ENCODE measurements around the gene EPB41L4B. TPM values are rescaled to one million over a fixed set of nuclear protein-coding genes. Genes with fewer than 3 reads are reported as not detected.
A peak's percentile ranks its signal among the peaks of the same experiment; 100 is the strongest.
"Not testable (repeated sequence)": the region's sequence is repeated elsewhere in the genome, so short reads cannot be mapped to it uniquely, and the experiment has no call there.

The EPB41L4B gene
- 0.15 TPM for polyA plus RNA-seq (2013, experiment 1 of 2; ENCODE audit: insufficient read length)
- 0.21 TPM for polyA plus RNA-seq (2013, experiment 2 of 2; ENCODE audit: insufficient read length)

DNA sequence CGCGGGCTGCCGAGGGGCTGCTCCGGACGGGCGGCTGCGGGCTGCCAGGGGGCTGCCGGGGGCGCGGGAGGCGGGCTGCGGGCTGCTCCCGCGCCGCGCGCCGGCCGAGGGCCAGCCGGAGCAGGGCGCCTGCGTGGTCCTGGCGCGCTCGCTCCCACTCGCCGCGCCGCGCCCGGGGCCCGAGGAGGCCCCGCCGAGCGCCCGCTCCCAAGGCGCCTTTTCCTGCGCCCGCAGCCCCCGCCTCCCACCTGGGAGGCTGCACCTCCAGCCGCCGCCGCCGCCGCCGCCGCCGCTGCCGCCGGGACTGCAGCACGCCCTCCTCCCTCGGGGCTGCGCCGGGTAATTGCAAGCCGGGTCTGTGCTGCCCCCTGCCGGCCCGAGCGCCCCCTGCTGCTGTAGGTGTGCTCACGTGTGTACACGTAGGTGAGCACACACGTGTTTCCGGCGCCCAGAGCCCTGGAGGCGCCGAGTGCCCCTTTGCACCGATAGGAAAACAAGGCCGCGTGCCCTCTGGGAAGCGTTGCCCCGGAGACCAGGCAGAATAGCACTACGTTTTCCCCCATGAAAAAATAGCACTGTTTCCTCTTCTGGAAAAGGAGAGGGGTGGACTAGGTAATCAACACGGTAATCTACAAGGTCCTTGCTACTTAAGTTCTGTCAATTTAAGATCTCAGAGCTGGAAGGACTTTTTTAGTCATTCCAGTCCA is at the start of gene EPB41L4B:
Gene EPB41L4B (minus strand): TSS at position 318 of the 707 bp plus-strand sequence. CDS start 613 bp downstream, outside the sequence.
- DNase-seq = peak; percentile 67

DNA sequence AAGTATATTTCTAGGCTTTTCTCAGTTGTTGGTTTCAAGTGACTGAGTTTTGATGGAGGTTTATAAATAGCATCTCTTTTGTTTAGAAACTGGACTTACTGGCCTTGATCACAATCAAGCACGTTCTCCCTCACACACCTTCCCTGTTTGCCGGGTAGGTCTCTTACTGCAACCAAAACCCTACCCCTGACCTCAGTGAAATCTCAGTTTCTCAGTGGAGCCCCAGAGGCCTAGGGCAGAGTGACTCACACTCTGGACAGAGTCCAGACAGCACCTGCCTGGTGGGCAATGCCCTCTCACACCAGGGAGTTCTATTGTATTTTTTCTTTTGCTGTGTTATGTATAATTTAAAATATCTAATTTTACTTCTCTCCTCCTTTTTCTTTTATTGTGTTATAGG is 48.4 kb upstream of the EPB41L4B start:
- no peak for DNase-seq

DNA sequence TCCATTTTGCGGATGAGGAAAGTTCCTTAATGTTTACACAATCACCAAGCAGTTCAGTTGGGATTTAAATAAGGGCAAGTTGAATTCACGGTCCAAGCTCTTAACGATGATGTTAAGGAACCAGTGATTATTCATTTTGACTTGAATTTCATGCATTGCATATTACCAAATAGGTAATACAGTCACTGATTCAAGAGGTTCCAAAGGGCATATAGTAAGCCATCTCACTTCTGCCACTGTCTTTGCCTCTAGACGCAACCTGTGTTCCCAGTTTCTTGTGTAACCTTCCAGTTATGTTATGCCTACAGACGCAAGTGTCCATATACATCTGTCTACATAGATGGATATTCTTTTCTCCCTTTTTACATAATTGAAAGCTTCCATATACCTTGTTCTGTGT is 39.9 kb upstream of the EPB41L4B start:
- no peak for DNase-seq

DNA sequence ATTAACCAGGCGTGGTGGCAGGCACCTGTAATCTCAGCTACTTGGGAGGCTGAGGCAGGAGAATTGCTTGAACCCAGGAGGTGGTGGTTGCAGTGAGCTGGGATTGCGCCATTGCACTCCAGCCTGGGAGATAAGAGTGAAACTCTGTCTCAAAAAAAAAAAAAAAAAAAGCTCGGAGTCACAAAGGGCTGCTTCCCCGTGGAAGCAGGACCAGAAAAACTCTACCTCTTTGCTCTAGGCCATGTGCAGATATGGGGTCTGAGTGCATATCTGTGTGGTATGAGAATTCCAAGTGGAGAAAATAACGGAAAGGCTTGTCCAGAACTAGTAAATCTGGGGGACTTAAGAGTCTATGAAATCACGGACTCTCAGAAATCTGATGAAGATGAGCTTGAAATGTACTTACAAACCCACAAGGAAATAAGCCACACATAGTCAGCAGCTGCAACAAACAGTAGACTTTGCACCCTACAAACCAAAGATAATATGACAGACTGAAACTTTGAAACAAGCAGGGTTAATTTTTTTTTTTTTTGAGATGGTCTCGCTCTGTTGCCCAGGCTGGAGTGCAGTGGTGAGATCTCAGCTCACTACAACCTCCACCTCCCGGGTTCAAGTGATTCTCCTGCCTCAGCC is 38.2 kb upstream of the EPB41L4B start:
- DNase-seq = not testable (repeated sequence)

DNA sequence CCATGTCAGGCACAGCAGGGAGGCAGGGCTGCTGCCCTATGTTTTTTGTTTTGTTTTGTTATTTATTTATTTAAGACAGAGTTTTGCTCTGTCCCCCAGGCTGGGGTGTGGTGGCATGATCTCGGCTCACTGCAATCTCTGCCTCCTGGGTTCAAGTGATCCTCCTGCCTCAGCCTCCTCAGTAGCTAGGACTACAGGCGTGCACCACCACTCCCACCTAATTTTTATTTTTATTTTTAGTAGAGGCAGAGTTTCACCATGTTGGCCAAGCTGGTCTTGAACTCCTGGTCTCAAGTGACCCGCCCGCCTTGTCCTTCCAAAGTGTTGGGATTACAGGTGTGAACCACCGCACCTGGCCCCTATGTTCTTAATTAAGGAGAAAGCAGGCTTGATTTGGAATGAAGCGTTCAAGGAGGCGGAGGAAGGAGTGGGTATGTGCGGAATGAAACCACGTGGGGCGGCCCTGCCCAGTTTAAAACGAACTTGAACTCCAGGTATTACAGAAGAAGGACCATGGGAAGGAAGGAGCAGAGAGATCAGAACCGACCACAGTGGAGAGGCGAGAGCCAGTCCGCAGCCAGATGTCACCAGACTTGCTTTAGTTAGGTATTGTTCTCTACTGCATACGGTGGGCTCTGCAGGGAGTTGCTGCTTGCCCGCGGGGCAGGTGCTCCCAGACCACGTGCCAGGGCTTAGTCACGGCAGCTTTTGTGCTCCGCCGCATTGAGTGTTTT is 34.9 kb upstream of the EPB41L4B start:
- no peak for DNase-seq

DNA sequence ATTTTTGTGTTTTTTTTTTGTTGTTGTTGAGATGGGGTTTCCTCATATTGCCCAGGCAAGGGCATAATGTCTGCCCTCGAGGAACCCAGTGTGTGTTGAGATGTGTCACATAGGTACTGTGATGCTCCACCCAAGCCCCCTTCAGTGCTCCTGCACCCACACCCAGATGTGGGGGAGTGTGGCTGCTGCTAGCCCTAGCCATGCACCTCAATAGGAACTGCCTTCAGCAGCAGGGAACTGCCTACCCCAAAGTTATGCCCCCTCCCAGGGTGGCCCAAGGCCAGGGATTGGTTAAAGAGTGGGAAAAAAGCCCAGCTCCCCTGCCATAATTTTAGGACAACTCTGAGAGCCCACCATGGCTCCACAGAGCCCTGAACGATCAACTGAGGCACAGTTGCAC is 33.3 kb upstream of the EPB41L4B start:
- DNase-seq = no peak

DNA sequence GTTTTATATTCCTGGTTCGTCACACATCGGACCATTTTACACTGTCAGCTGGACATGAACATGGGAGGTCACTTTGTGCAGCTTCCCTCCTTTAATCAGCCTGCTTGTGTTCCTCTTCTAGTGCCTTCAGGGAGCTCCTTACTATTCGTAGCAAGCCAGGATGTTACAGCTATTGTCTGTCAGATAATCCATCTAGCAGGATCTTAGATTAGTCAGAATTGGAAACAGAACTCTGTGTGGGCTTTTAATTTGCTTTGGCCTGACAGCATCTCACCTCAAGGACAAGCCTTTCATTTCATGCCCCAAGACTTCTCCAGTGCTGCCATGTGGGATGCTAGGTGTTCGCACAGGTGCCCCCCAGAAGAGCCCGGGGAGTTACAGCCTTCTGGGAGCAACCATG is 30.2 kb upstream of the EPB41L4B start:
- no peak for DNase-seq

DNA sequence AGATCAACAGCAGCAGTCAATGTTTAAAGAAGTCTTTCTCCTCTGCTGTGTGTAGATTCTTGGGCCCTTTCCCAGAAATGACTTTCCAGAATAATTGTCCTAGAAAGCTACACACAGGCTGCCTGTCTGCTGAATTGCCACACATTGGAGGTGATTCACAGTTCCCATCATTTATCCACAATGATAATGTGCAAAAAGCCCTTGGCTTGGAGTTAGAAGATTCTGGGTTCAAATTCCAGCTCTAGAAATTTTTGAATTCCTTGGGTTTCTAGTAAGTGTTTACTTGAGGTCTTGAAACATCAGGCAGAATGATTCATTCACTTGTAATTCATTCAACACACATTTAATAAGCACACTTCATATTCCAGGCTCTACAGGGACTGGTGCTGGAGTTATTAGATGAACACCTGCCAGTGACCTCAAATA is 28.6 kb upstream of the EPB41L4B start:
- peak; percentile 92 for DNase-seq

DNA sequence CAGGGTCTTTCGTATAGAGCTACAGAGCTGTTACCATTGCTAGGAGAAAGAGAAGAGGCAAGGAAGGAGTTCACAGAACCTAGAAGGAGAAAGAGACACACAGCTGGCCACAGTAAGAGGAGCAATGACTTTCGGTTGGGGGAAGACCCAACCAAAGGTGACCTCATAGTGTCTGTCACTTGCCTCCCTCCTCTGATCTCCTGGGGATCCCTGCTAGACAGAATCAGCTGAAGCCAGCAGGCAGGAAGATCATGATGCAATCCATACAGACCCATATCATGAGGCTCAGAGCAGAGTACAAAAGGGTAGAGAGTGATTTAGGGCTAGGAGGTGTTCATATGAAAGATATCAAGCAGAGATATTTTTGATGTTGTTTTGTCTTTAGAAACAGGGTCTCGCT is 26.0 kb upstream of the EPB41L4B start:
- DNase-seq = no peak

DNA sequence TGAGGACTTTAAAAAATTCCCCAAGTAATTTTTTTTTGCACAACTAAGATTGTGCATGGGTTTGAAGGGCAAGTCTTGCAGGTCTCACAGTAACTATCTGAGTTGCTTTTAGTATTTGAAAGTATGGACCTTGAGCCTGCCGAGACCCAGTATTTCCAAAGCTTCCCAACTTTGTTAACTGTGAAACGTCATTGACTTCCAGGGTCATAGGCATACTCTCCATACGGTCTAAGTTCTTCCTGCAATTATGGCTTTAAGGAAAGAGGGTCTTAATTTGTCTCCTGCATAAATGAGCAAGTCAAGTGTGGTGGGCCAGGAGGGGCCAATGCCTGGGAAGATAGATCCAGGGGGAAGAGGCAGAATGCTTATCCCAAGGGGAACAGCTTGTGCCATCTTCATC is 24.0 kb upstream of the EPB41L4B start:
- DNase-seq = no peak

DNA sequence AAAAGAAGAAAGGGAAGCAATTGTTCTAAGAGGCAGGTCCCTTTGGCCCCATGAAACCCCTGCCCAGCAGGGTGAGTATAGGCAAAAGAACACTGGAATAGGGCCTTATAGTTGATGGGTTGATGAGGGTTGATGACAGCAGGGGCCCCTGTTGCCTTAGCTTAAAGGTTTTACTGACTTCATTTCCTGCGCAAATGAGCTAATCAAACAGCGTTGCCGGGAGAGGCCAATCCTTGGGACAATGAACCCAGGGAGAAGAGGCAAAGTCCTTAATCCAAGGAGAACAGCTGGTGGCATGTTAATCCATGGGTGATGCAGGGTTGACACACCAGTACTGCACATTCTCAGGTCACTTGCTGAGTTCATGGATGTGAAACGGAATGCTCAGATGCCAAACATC is 22.0 kb upstream of the EPB41L4B start:
- no peak for DNase-seq

DNA sequence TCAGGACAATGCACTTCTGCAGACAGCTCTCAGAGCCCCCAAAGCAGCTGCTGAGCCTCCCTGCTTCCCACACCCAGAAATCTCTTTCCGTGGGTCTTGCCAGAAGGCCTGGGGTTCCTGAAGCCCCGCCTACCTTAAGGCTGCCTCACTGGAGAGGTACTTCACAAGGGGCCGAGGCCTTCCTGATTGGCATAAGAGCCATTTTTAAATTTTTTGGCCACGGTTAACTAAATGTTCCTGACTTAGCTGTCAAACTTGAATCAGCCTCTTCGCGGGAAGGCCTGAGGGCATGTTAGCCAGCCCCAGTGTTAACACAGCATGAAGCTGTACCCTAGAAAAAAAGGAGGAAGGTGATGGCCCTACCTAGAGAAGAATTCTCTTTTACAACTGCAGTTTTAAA is 20.7 kb upstream of the EPB41L4B start:
- DNase-seq = no peak

DNA sequence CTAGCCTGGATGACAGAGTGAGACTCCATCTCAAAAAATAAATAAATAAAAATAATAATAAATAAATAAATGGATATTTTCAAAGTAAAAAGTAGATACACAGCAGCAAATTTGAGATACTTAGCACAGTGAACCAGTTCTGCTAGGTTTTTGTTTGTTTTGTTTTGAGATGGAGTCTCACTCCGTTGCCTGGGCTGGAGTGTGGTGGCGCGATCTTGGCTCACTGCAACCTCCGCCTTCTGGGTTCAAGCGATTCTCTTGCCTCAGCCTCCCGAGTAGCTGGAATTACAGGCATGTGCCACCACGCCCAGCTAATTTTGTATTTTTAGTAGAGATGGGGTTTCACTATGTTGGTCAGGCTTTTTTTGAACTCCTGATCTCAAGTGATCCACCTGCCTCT is 20.1 kb upstream of the EPB41L4B start:
- not testable (repeated sequence) for DNase-seq

DNA sequence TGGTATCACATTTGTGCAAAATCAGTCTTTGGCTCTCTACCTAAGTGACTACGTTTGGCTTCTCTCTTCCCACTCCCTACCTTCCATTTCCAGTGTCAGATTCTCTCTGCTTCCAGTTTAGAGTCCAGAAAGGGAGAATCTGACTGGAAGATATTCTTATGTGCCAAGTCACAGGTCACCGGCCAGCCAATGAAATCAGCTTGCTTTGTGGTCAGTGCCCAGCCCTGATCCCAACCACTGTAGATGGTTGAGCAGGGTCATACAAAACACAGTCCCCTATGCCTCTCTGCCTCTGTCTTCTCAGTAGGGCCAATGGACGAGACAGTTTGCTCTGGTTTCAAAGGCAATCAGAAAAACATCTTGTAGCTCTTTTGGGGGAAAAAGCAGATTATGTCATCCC is 15.6 kb upstream of the EPB41L4B start:
- no peak for DNase-seq

DNA sequence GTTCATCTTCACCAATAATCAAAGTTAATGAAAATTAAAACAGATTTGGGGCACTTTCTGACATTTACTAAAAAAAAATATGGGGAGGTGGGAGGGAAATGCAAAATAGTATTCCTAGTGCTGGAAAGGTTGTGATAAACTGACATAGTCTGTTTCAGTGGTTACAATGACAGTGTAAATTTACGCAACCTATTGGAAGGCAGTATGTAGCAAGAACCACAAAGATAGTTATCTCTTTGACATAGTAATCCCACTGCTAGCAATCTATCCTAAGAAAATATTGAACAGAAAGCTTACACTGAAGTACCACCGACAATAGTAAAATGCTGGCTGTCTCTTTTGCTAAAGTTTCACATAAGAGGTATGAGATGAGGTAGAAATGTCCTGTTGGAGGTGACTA is 15.1 kb upstream of the EPB41L4B start:
- no peak for DNase-seq

DNA sequence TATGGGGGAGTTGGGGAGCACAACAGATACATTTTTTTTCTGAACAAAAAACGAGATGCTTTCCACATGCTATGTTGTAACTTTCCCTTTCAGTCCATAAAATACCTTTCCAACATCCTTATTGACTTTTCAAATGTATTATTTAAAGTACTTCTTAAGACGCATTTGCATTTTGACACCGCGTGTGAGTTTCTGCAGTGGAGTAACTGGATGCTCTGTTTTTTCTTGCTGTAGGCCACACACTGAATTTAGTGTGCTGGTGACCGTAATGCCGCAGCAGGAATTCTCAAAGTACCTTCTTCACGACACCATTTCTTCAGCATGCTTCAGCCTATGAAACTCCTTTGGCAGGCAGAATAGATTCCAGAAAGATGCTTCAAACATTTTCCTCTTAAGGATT is 14.3 kb upstream of the EPB41L4B start:
- DNase-seq = no peak

DNA sequence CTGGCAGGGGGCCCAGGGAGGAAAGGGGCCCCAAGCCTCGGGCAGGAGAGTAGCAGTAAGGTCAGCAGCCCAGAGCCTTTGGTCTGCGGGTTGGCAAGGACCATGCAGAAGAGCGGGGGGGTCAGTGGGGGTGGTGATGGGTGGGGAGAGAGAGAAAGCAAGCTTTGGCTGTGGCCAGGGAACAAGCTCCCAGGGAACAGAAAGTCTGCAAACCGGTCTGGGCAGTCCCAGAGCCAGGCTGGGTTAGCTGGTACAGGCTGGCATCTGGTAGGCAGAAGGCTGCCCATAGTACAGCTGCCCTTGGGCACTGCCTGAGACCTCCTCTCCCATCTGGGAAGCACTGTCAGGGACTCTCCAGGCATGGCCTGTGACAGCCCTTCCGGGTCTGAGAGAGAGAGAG is 10.5 kb upstream of the EPB41L4B start:
- DNase-seq = no peak

DNA sequence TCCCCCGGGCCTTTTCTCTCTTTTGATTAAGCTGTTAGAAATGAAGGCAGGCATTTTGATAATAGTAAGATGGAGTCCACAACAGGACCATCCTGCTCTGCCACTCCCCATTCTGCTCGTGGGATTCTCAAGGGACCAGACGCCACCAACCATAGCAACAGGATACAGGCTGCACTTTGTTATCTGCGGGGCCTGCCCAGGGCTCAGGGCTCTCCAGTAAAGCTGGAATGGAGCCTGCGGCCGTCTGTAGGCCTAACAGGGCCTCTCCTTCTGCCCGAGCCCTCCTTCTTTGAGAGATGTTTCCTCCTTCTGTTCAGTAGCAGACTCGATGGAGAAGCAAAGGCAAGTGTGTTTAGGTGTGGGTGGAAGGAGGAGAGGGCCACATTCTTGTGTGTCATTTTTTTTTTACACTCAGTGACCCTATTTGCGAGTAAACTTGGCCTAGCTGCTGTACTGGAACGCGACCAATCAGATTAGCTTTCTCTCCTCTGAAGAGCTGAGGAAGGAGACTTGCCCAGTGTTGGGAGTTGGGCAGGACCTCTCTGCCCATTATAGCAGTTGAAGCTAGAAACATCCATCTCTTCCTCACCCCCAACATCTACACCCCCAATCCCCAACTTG is 8.9 kb upstream of the EPB41L4B start:
- DNase-seq = no peak

DNA sequence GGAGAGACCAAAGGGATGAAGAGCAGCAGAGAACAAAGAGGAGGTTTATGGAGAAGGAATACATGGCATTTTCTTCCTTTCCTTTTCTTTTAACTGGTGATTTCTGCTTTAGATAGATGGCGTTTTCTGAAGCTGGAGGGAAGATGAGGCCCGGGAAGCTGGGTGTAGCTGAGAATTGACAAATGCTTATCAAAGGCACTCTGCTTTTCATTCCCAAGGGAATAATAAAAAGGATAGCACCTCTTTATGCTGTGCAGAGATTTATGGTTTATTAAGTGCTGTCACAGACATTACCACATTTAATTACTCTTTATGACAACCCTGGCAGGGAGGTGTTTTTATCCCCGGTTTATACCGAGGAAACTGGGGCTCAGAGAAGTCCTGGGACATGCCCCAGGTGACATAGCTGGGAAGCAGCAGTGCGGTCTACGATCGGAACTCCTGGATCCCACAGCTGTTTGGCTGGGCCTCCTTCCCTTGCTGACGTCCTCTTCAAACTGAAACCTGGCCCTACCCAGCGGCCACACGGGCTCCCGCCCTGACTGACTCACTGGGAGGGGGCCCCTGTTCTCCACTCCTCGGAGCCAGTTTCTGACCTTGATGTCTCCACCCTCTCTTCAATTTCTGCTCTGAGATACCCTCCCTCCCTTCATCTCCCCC is 8.2 kb upstream of the EPB41L4B start:
- peak; percentile 49 for DNase-seq

DNA sequence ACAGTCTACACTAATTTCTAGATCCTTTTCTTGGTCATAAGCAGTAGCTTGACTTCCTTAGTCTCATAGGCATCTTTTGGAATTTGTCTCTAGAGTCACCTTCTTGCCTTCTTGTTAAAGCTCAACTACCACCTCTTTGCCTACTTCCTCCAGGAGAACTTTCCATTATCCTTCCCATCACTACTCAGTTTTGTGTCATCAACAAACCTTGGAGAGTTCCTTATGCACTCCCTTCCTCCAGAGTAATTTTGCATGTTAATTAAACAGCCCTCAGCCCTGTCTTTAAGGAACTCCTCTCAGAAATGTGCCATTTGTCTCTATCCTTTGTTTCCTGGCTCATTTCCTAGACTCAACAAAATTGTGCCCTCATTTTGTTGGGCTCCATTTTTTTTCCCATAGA is 4.2 kb upstream of the EPB41L4B start:
- DNase-seq = no peak

DNA sequence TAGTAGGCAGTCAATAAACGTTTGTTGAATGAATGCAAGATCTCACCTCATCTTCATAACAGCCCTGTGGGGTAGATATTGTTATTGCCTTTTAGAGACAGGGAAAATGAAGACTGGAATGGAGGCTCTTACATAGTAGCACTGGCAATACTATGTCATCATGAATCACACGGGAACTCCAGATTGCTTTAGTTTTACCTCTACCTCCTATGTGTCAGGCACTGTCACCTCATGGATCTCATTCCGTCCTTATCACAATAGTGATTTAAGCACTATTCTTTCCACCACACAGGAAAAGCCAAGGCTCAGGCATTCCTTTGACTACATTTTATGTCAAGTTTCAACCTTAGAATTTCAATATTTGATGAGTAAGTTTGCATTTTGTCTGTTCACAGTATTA is 2.9 kb upstream of the EPB41L4B start:
- no peak for DNase-seq

DNA sequence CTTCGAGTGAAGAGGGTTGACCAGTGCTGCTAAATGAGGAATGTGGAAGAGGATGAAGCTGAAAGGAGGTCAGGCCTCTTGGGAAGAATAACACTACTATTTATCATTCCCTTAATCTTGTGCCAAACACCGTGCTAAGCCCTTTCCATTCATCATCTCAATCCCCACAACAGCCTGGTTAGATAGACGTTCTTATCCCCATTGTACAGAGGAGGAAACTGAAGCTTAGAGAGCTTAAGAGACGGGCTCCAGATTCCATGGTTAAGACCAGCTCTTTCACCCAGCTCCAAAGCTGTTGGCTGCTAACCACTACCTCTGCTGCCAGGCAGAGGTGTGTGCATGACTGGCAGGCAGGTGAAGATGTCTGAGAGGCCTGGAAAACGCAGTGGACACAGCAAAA is 868 bp upstream of the EPB41L4B start:
- no peak for DNase-seq

DNA sequence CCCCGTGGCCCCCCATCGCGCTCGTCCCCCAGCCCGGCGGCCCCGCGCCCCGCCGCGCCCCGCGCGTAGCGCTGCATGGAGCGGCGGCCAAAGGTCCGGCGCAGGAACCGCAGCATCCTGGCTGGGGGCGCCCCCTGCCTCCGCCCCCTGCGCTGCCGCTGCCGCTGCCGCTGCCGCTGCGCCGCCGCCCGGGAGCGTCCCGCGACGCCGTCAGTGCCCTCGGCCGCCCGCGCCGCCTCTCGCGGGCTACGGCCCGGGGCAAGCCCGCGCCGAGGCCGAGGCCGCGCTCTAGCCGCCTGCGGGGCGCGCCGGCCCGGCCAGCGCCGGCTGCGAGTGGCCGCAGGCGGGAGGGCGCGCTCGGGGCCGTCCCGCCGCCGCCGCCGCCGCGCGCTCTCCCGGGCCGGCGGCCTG is 523 bp downstream of the EPB41L4B start:
- no peak for DNase-seq

All from fibroblast of skin of abdomen (primary cell).